Measurements from ENCODE around the gene EML2. TPM values are rescaled to one million over a fixed set of nuclear protein-coding genes. Genes with fewer than 3 reads are reported as not detected.

The EML2 gene
- total and polyA plus RNA-seq, 2 of the 4 experiments (the other 2 are of a cell fraction): 11.8 to 25.3 TPM

- in situ Hi-C loops (cut with MboI; ENCODE audit: low sequenced_read_pairs) (no loop called here), intact Hi-C loops (cut with micrococcal nuclease) (no loop called here), dilution Hi-C loops (cut with HindIII; ENCODE audit: low sequenced_read_pairs, unreplicated experiment) (no loop called here)
- ChIA-PET CTCF (no interaction called here), POLR2A (ENCODE audit: unreplicated experiment) (no interaction called here)
- Histone ChIP-seq H3K18ac (ENCODE audit: low read depth, low read length) (no peak overlapping the region), H3K36me3 (ENCODE audit: control insufficient read depth, insufficient read depth, low read length) (peaks cover 30% of the 10 kb centered on the region), H4K20me1 (ENCODE audit: insufficient read depth, low read length) (peaks cover 6% of the 10 kb centered on the region; the same call in 1 of the 2 replicates), H3K4ac (ENCODE audit: low read depth, low read length) (no peak overlapping the region), H3K9me1 (ENCODE audit: insufficient read depth, low read length) (no peaks in the 10 kb centered on the region), H3K56ac (ENCODE audit: extremely low read depth, insufficient read depth, low read length) (no peak overlapping the region), H3K4me3 (ENCODE audit: insufficient read depth, low read depth, low read length) (no peak overlapping the region), H3K9me3 (ENCODE audit: control insufficient read depth, insufficient read depth, low read length) (no peaks in the 10 kb centered on the region), H2BK20ac (ENCODE audit: low read depth, low read length) (no peak overlapping the region), H3K27me3 (ENCODE audit: control insufficient read depth, insufficient read depth, low read length) (no peaks in the 10 kb centered on the region; the same call in 1 of the 2 replicates), H4K8ac (ENCODE audit: low read depth in 2 of 2, low read length in 2 of 2) (no peak overlapping the region), H3K23ac (ENCODE audit: low read depth, low read length) (no peak overlapping the region), H2AK5ac (ENCODE audit: low read depth, low read length) (no peak overlapping the region; the same call in 1 of the 2 replicates), H3K27ac (ENCODE audit: insufficient read depth, low read length) (no peak overlapping the region), H4K91ac (ENCODE audit: insufficient read depth, low read depth, low read length) (no peak overlapping the region), H2BK5ac (ENCODE audit: low read depth, low read length, poor library complexity, severe bottlenecking) (no peak overlapping the region), H2AK9ac (replicated peaks; ENCODE audit: low read depth, low read length, poor library complexity) (peak overlapping the region; percentile 16), H3K79me1 (ENCODE audit: low read depth in 1 of 2, low read length in 2 of 2) (peaks cover 0 to 12% of the 10 kb centered on the region in 2 experiments; a peak in 1 of 4 replicates), H2BK120ac (ENCODE audit: low read depth, low read length) (no peak overlapping the region), H3K9ac (ENCODE audit: low read depth, low read length) (no peak overlapping the region), H3K4me2 (ENCODE audit: low read depth, low read length) (no peak overlapping the region), H2AFZ (replicated peaks; ENCODE audit: low read length, poor library complexity) (no peak overlapping the region), H4K5ac (ENCODE audit: low read depth, low read length) (no peak overlapping the region), H2BK15ac (ENCODE audit: low read depth, low read length) (no peak overlapping the region), H3K4me1 (ENCODE audit: control insufficient read depth, insufficient read depth, low read length) (no peaks in the 10 kb centered on the region), H3K14ac (replicated peaks; ENCODE audit: low read depth, low read length) (no peak overlapping the region)
- WGBS, 2 experiments (ENCODE audit: extremely low coverage in 2 of 2, insufficient read length in 1 of 2): 76% methylated on average over 3 of the region's 5 CpGs; no CpG with 5 or more reads in 1 of the 2 experiments
- TF ChIP-seq, protein P1, sequence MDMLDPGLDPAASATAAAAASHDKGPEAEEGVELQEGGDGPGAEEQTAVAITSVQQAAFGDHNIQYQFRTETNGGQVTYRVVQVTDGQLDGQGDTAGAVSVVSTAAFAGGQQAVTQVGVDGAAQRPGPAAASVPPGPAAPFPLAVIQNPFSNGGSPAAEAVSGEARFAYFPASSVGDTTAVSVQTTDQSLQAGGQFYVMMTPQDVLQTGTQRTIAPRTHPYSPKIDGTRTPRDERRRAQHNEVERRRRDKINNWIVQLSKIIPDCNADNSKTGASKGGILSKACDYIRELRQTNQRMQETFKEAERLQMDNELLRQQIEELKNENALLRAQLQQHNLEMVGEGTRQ (IDR thresholded peaks at IDR 0.05; ENCODE audit: low read depth, low read length): no peak
- TF ChIP-seq, protein P2, sequence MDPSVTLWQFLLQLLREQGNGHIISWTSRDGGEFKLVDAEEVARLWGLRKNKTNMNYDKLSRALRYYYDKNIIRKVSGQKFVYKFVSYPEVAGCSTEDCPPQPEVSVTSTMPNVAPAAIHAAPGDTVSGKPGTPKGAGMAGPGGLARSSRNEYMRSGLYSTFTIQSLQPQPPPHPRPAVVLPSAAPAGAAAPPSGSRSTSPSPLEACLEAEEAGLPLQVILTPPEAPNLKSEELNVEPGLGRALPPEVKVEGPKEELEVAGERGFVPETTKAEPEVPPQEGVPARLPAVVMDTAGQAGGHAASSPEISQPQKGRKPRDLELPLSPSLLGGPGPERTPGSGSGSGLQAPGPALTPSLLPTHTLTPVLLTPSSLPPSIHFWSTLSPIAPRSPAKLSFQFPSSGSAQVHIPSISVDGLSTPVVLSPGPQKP (IDR thresholded peaks at IDR 0.05; ENCODE audit: borderline replicate concordance, low read depth, low read length): no peak
- TF ChIP-seq NFE2L2 (IDR thresholded peaks at IDR 0.05; ENCODE audit: low read depth, low read length) (no peak), POLR2A (IDR thresholded peaks at IDR 0.05; ENCODE audit: low read depth, low read length) (no peak), RAD21 (IDR thresholded peaks at IDR 0.05; ENCODE audit: low read length) (no peak), RFX5 (IDR thresholded peaks at IDR 0.05; ENCODE audit: low read depth, low read length) (no peak)
- no TSS peak for BruUV-seq (replicated peaks)
- DNase-seq: no peak
- ATAC-seq (ENCODE audit: low read depth): no peak
Observed at GRCh38 chr19:45682908-45683307, 43.7 kb upstream of the EML2 start.
